Stimulated activated CD4-positive, alpha-beta T cell treated with anti-CD3 and anti-CD28 coated beads, Interleukin-4, amount 100 ng/mL, for 1 hour (primary cell): ENCODE data around the gene NR3C2.
"Not testable (repeated sequence)": the region's sequence is repeated elsewhere in the genome, so short reads cannot be mapped to it uniquely, and the experiment has no call there.

Experiments used
- DNase-seq: peaks from one replicate; pipeline ENCODE4 v3.0.0-alpha.2; 2020

The NR3C2 gene

GRCh38 chr4:148210661-148211060 is 231.6 kb downstream of the NR3C2 start:
- no peak for DNase-seq

GRCh38 chr4:148207068-148207467 is 235.1 kb downstream of the NR3C2 start:
- DNase-seq = no peak

GRCh38 chr4:148205476-148205875 is 236.7 kb downstream of the NR3C2 start:
- no peak for DNase-seq

GRCh38 chr4:148204892-148205291 is 237.3 kb downstream of the NR3C2 start:
- DNase-seq = no peak

GRCh38 chr4:148204171-148204570 is 238.0 kb downstream of the NR3C2 start:
- DNase-seq = no peak

GRCh38 chr4:148203056-148203898 is 238.9 kb downstream of the NR3C2 start:
- no peak for DNase-seq

- no peak for DNase-seq
These were observed 241.3 kb downstream of the NR3C2 start for GRCh38 chr4:148200960-148201359.

- DNase-seq = no peak
These were observed 246.1 kb downstream of the NR3C2 start for GRCh38 chr4:148196164-148196563.

- no peak for DNase-seq
These were observed 249.7 kb downstream of the NR3C2 start for GRCh38 chr4:148192526-148192925.

- not testable (repeated sequence) for DNase-seq
These were observed 254.6 kb downstream of the NR3C2 start for GRCh38 chr4:148187454-148188222.

- no peak for DNase-seq
These were observed 257.3 kb downstream of the NR3C2 start for GRCh38 chr4:148184922-148185321.

- DNase-seq = no peak
These were observed 259.8 kb downstream of the NR3C2 start for GRCh38 chr4:148182230-148182911.

GRCh38 chr4:148173397-148174017 is 268.7 kb downstream of the NR3C2 start:
- no peak for DNase-seq

- no peak for DNase-seq
These were observed 270.6 kb downstream of the NR3C2 start for GRCh38 chr4:148171596-148171995.

- no peak for DNase-seq
These were observed 271.5 kb downstream of the NR3C2 start for GRCh38 chr4:148170408-148171365.

- no peak for DNase-seq
These were observed 276.1 kb downstream of the NR3C2 start for GRCh38 chr4:148166132-148166591.

- no peak for DNase-seq
These were observed 277.7 kb downstream of the NR3C2 start for GRCh38 chr4:148164557-148164956.

- no peak for DNase-seq
These were observed 279.2 kb downstream of the NR3C2 start for GRCh38 chr4:148162991-148163390.

GRCh38 chr4:148162519-148162918 is 279.7 kb downstream of the NR3C2 start:
- no peak for DNase-seq

GRCh38 chr4:148161601-148162000 is 280.6 kb downstream of the NR3C2 start:
- DNase-seq = no peak

GRCh38 chr4:148159793-148160192 is 282.4 kb downstream of the NR3C2 start:
- DNase-seq = no peak

GRCh38 chr4:148154769-148155168 is 287.4 kb downstream of the NR3C2 start:
- DNase-seq = no peak
